GM19395 (cell line): ENCODE data around the gene PNRC1.
"Not testable (repeated sequence)": the region's sequence is repeated elsewhere in the genome, so short reads cannot be mapped to it uniquely, and the experiment has no call there.

Experiments used
- ATAC-seq: cut with Tn5 transposase; IDR thresholded peaks from one replicate; pipeline ENCODE4 v1.9.1; 2021; ENCODE audit warnings: mild to moderate bottlenecking, moderate library complexity; ENCODE audit not compliant: unreplicated experiment

PNRC1 gene

DNA sequence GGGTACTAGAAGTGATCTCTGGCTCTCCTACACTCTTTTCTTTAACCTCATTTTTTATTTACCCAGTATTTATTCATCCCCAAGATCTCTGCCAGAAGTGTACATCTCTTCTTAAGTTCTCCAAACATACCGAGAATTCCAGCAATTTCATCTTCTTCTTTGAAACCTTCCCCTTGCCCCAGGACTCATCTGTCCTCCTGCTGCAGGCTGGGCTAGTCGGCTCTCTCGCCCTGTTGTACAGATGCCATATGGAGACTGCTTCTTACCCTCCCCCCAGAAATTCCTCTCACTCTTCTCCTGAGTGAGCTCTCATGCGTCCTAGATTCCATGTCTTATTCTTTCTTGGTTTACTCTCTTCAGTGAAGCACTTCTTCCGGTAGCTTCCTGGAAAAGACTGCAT is 21.9 kb upstream of the PNRC1 start:
- no peak for ATAC-seq

- ATAC-seq: no peak
These were observed 21.3 kb upstream of the PNRC1 start for GRCh38 chr6:89059227-89059626.

GRCh38 chr6:89063881-89064280 is 16.7 kb upstream of the PNRC1 start:
- no peak for ATAC-seq

DNA sequence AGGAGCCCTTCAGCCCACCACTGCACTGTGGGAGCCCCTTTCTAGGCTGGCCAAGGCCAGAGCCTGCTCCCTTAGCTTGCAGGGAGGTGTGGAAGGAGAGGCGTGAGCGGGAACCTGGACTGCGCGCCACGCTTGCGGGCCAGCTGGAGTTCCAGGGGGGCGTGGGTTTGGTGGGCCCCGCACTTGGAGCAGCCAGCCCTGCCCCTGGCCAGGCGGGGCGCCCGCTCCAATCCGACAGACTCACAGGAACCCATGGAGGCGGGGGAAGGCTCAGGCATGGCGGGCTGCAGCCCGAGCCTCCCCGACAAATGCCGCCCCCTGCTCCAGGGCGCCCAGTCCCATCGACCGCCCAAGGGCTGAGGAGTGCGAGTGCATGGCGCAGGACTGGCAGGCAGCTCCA is 15.6 kb upstream of the PNRC1 start:
- not testable (repeated sequence) for ATAC-seq

DNA sequence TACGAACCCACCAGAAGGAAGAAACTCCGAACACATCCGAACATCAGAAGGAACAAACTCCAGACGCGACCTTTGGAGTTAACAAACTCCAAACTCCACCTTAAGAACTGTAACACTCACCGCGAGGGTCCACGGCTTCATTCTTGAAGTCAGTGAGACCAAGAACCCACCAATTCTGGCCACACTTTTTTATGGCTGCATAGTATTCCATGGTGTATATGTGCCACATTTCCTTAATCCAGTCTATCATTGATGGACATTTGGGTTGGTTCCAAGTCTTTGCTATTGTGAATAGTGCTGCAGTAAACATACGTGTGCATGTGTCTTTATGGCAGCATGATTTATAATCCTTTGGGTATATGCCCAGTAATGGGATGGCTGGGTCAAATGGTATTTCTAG is 14.4 kb upstream of the PNRC1 start:
- not testable (repeated sequence) for ATAC-seq

DNA sequence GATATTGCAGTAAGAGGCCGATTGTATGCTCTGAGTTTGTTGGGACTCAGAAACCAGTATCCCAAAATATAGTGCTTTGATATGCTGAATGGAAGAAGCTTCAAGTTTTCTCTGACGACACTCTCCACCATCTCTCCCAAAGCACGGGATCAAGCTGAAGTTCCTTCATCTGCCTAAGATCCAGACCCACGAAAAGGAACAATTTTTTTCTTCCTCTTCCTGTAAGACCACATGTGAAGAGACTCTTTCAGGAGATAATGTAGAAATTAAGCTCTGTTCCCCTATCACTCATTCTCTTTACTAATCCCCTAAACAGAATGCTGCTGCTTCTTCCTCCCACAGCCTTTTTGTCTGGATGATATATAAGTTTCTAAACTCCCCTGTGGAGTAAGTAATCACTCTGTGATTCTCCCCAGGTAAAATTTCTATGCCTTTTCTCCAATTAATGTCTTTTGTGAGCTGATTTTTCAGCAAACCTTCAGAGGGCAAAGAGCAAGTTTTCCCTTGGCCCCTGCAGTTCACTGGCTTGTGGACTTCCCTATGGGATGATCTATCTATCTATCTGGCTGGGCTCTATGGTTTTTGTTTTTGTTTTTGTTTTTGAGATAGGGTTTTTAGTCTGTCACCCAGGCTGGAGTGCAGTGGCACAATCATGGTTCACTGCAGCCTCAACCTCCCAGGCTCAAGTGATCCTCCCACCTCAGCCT is 13.5 kb upstream of the PNRC1 start:
- no peak for ATAC-seq

- no peak for ATAC-seq
These were observed 12.8 kb upstream of the PNRC1 start for GRCh38 chr6:89067796-89068195.

DNA sequence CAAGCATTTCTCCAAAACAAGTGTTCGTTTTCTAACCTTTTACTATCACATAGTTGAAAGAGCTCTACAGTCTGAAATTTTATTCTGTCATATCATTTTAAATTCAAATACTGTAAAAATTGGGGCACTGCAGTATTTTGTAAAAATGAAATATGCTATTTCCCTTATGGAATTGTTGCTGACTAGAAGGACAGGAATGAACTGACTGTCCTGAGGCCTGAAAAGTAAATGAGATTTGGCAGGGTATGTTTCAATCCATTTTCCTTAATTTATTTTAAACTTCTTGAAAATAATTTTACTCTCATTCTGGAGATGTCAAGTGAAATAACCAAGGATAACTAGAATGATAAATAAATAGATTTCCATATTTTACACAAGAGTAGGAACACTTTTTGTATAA is 11.9 kb upstream of the PNRC1 start:
- no peak for ATAC-seq

DNA sequence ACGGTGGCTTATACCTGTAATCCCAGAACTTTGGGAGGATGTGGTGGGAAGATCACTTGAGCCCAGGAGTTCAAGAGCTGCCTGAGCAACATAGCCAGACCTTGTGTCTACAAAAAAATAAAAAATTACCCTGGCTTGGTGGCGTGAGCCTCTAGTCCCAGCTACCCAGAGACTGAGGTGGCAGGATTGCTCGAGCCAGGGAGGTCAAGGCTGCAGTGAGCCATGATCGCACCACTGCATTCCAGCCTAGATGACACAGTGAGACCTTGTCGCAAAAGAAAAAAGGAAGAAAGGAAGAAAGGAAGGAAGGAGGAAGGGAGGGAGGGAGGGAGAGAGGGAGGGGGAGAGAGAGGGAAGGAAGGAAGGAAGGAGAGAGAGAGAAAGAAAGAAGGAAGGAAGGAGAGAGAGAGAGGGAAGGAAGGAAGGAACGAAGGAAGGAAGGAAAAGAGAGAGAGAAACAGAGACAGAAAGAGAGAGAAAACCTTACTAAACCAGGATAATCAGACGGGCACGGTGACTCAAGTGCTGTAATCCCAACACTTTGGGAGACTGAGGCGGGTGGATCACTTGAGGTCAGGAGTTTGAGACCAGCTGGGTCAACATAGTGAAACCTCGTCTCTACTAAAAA is 10.9 kb upstream of the PNRC1 start:
- ATAC-seq: no peak

DNA sequence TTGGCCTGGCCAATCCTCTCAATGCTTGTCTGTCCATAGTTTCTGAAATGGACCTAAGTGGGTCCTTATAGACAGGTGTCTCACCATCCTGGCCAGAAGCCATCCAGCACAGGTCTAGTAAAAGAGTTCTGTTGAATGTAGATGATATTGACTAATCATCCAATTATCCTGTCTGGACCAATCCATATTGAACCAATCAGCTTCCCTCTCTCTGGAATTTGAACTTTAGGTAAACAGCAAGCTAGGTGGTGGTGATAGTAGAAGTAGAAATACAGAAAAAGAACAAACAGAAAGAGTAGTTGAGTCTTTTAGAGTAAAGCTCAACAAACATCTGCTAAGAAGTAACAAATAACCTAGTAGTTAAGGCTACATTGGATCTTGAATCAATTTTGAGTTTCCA is 9.5 kb upstream of the PNRC1 start:
- no peak for ATAC-seq

DNA sequence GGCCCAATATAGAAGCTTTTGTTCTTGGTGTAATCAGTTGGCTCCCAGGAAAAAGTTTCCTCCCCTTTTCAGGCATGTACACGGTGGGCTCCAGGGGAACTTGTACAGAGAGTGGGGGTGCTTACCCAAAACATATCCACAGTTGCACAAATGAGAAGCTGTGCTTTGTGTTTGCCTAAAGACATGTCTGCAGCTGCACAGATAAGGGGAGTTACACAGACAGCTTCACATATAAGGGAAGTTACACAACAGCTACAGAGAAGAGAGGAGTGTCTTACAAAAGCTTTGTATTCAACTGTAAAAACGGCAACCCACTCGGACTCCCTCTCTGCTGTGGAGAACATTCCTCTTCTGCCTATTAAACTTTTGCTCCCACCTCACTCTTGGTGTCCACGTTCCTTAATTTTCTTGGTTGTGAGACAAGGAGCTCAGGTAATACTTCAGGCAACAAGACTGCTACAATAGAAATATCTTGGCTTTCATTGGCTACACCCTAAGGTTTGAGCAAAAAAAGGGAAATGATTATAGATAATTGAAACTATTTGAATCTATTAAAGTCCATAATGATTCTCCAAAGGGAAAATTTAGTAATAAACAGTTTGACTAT is 7.4 kb upstream of the PNRC1 start:
- no peak for ATAC-seq

DNA sequence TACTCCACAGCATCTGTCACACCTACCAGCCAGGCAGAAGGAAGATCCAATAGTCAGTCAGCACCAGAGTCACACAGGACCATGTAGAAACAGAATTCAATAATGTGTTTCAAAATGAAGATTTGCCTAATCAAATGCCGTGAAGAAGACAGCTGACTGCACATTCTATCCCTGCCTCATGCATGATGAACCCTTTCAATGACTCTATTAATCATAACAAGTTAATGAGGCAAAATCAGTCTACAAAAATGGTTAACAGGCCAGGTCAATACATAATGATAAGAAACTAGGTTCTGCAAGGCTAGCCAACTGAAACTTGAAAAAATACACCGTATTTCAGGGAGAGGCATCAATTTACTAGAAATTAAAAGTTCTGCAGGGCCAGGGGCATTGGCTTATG is 6.7 kb upstream of the PNRC1 start:
- no peak for ATAC-seq

GRCh38 chr6:89079511-89080234 is 878 bp upstream of the PNRC1 start:
- peak; percentile 26 for ATAC-seq

- peak; percentile 10 for ATAC-seq
These were observed 525 bp downstream of the PNRC1 start for GRCh38 chr6:89081129-89081422.

DNA sequence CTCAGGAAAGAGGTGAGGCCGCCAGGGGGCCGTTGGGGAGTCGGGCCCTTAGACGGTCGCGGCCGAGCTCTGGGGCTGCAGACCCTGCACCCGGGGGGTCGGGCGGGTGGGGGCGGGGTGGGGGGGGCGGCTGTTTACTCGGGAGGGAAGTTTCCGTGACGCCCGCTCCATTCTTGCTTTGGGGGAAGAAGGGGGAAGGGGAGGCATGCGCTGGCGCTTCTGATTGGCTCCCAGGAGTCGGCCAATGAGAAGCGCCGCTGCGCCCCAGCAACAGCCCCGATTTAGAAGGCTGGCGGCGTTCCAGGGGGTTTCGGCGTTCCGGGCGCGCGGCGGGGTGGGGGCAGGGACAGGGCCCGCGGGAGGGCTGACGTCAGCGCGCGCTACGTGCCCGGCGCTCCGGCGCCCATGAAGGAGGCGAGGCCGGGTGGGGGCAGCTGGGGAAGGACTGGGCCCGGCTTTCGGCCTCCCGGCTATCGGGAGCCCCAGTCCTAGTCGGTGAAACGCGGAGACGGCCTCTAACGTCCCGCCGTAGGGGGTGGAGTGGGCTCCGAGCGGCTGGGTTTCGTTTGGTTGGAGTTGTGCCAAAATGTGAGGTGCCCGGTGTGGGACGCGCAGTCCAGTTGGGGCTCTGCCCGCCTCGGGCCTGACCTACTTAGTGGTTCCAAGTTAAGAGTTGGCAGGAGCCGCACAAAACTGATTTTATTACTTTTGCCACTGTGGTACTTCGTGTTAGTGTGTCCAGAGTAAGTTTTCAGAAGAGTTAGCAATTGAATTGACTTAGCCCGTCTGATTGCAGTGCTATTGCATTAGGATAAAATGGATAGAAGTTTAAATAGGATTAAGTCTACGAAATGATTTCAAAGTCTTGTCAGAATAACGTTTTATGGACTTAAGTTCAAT is 1.1 kb downstream of the PNRC1 start:
- ATAC-seq: peak; percentile 58

- no peak for ATAC-seq
These were observed 1.9 kb downstream of the PNRC1 start for GRCh38 chr6:89082486-89082891.

GRCh38 chr6:89084542-89084941 is 4.0 kb downstream of the PNRC1 start:
- ATAC-seq: no peak

- ATAC-seq: no peak
These were observed 4.4 kb downstream of the PNRC1 start for GRCh38 chr6:89084954-89085353.

DNA sequence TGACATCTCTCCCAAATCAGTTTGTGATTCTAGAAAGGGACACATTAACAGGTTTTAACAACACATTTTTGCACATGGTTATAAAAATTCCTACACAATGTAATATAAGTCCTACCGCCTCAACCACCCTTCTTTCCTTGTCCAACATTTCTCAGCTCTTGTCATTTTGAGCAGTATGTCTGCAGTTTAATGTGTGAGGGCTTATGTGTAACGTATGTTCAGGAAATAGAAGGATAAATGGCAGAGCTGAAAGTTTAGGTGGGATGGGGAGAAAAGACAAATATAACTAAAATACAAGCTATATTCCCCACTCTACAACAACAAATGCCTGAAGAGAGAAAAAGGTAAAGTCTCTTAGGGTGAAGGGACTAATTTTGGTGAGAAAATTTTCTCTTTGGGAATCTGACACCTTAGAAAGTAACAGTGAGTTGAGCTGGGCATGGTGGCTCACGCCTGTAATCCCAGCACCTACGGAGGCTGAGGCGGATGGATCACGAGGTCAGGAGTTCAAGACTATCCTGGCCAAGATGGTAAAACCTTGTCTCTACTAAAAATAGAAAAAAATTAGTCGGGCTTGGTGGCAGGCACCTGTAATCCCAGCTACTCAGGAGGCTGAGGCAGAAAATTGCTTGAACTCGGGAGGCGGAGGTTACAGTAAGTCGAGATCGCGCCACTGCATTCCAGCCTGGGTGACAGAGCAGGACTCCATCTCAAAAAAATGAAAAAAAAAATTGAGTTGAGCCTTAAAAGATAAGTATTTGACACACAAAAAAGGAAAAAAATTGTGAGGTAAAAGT is 5.1 kb downstream of the PNRC1 start:
- ATAC-seq: no peak

DNA sequence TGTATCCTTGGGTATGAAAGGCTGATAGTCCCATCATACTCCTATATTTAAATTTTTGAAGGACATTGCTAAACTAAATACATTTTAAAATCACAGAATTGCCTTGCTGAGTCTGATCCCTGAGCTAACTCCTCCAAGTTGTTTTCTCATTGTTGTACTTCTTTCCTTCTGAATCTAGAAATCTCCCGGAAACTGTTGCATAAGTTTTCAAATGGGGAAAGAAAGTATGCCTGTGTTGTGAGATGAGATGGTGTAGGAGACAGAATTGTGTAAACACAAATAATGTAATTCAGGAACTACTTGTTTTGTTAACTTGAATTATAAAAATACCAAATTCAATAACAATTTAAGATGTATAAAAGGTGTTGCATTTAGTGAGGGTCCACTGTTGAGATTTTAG is 7.3 kb downstream of the PNRC1 start:
- no peak for ATAC-seq
